NCI-H146 treated with DMSO at 0.1 percent for 48 hours (cell line): ENCODE results near the gene FKBP5.
"Not testable (repeated sequence)": the region's sequence is repeated elsewhere in the genome, so short reads cannot be mapped to it uniquely, and the experiment has no call there.

ENCODE experiments used
- DNase-seq: peaks from one replicate; lab custom pipeline; 2025; ENCODE audit not compliant: unreplicated experiment; lab: John Stamatoyannopoulos, UW

The FKBP5 gene

GRCh38 chr6:35622283-35622682 is 66.4 kb downstream of the FKBP5 start:
- no peak for DNase-seq

GRCh38 chr6:35620706-35621105 is 68.0 kb downstream of the FKBP5 start:
- DNase-seq: no peak

- no peak for DNase-seq
These were observed 75.0 kb downstream of the FKBP5 start for GRCh38 chr6:35613762-35614161.

GRCh38 chr6:35611240-35611639 is 77.5 kb downstream of the FKBP5 start:
- DNase-seq: no peak

GRCh38 chr6:35610830-35611229 is 77.9 kb downstream of the FKBP5 start:
- no peak for DNase-seq

GRCh38 chr6:35609588-35609987 is 79.1 kb downstream of the FKBP5 start:
- no peak for DNase-seq

GRCh38 chr6:35607517-35608233 is 81.0 kb downstream of the FKBP5 start:
- DNase-seq: no peak

GRCh38 chr6:35605600-35605999 is 83.1 kb downstream of the FKBP5 start:
- no peak for DNase-seq

GRCh38 chr6:35603326-35604202 is 85.2 kb downstream of the FKBP5 start:
- DNase-seq: no peak

- DNase-seq: no peak
These were observed 86.4 kb downstream of the FKBP5 start for GRCh38 chr6:35602133-35602946.

GRCh38 chr6:35601331-35602132 is 87.2 kb downstream of the FKBP5 start:
- DNase-seq: peak; percentile 12

GRCh38 chr6:35600659-35601125 is 88.0 kb downstream of the FKBP5 start:
- no peak for DNase-seq

- DNase-seq: no peak
These were observed 88.7 kb downstream of the FKBP5 start for GRCh38 chr6:35599761-35600658.

- DNase-seq: not testable (repeated sequence)
These were observed 90.1 kb downstream of the FKBP5 start for GRCh38 chr6:35598621-35599020.

- DNase-seq: no peak
These were observed 92.0 kb downstream of the FKBP5 start for GRCh38 chr6:35596448-35597442.

- DNase-seq: no peak
These were observed 94.1 kb downstream of the FKBP5 start for GRCh38 chr6:35594503-35595186.

GRCh38 chr6:35592178-35592577 is 96.5 kb downstream of the FKBP5 start:
- no peak for DNase-seq

GRCh38 chr6:35590622-35591066 is 98.1 kb downstream of the FKBP5 start:
- DNase-seq: no peak
